ENCODE data around the gene STUB1. TPM values are rescaled to one million over a fixed set of nuclear protein-coding genes. Genes with fewer than 3 reads are reported as not detected.

Gene STUB1
- total and polyA plus RNA-seq, 2 donors (not counting 3 experiments of a cell fraction or from before 2014, with no cell fraction given) = 107 to 147 TPM

- no peaks in the 10 kb centered on the region for H3K79me2 ChIP-seq (ENCODE audit: control insufficient read depth, insufficient read depth, low read length)
Measured at GRCh38 chr16:702341-702740, 22.1 kb downstream of the STUB1 start.

DNA sequence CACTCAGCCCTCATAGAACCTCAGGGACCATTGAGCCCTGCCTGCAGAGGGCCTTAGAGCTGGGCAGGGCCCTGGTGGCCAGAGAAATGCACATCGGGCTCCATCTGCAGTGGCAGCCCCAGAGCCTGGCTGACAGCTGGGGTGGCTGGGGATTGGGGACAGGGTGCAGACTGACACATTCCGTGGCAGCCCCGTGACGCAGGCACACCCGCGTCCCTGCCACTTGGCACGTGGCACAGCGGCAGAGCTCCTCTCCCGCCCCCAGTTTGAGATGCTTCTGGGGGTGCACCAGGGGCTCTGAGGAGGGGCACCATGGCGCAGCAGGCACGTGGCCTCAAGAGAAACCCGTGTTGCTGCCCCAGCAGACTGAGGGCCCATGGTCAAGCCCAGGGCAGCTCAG, 23.2 kb downstream of the STUB1 start:
- FAIRE-seq (no peak), DNase-seq (ENCODE audit: low read depth, low spot score) (no peak)
- Histone ChIP-seq H3K4me3 (replicated peaks in 1 of 3; ENCODE audit: insufficient read depth in 1 of 3, low read depth in 1 of 3, low read length in 3 of 3) (no peak overlapping the region), H3K4me1 (ENCODE audit: control insufficient read depth, extremely low read depth, insufficient read depth, low read length) (no peaks in the 10 kb centered on the region), H3K36me3 (ENCODE audit: control insufficient read depth in 2 of 2, extremely low read depth in 1 of 2, insufficient read depth in 2 of 2, low read length in 2 of 2) (no peaks in the 10 kb centered on the region), H3K4me2 (ENCODE audit: insufficient read depth, low read length) (no peak overlapping the region), H3K27ac (ENCODE audit: insufficient read depth, low read depth, low read length) (no peak overlapping the region), H2AFZ (ENCODE audit: low read depth, low read length) (no peak overlapping the region), H3K9me3 (replicated peaks; ENCODE audit: control insufficient read depth, insufficient read depth, low read length) (no peaks in the 10 kb centered on the region), H4K20me1 (replicated peaks; ENCODE audit: control insufficient read depth, extremely low read depth, insufficient read depth, low read length) (no peaks in the 10 kb centered on the region), H3K9ac (replicated peaks; ENCODE audit: extremely low read depth, insufficient read depth, low read length) (no peak overlapping the region), H3K9me1 (replicated peaks; ENCODE audit: control insufficient read depth, extremely low read depth, insufficient read depth, low read length) (no peaks in the 10 kb centered on the region), H3K79me2 (ENCODE audit: control insufficient read depth, insufficient read depth, low read length) (no peaks in the 10 kb centered on the region), H3K27me3 (ENCODE audit: control insufficient read depth in 2 of 2, insufficient read depth in 2 of 2, low read length in 2 of 2) (peaks cover 39 to 44% of the 10 kb centered on the region in 2 experiments)
- ChIA-PET CTCF (interaction anchor here (0.7 to 2.7 kb wide), 6 partner anchors 9 to 82 kb away, joined by 3 to 10 read pairs (median 4); partner anchors contain the start of genes ANTKMT, METRN and WDR24), POLR2A (no interaction called here)
- intact Hi-C loops (cut with micrococcal nuclease) = no loop called here
- dilution Hi-C loops (cut with MboI; ENCODE audit: extremely low pct_ligation_motif_present, low sequenced_read_pairs) = no loop called here
- TF ChIP-seq, protein P1, sequence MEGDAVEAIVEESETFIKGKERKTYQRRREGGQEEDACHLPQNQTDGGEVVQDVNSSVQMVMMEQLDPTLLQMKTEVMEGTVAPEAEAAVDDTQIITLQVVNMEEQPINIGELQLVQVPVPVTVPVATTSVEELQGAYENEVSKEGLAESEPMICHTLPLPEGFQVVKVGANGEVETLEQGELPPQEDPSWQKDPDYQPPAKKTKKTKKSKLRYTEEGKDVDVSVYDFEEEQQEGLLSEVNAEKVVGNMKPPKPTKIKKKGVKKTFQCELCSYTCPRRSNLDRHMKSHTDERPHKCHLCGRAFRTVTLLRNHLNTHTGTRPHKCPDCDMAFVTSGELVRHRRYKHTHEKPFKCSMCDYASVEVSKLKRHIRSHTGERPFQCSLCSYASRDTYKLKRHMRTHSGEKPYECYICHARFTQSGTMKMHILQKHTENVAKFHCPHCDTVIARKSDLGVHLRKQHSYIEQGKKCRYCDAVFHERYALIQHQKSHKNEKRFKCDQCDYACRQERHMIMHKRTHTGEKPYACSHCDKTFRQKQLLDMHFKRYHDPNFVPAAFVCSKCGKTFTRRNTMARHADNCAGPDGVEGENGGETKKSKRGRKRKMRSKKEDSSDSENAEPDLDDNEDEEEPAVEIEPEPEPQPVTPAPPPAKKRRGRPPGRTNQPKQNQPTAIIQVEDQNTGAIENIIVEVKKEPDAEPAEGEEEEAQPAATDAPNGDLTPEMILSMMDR (IDR thresholded peaks at IDR 0.05; ENCODE audit: extremely low read depth in 1 of 2, insufficient read depth in 1 of 2, low read depth in 1 of 2, low read length in 2 of 2) = no peak
- TF ChIP-seq, protein P2, sequence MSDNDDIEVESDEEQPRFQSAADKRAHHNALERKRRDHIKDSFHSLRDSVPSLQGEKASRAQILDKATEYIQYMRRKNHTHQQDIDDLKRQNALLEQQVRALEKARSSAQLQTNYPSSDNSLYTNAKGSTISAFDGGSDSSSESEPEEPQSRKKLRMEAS (IDR thresholded peaks at IDR 0.05; ENCODE audit: insufficient read depth, insufficient read length) = no peak
- TF ChIP-seq FOS (IDR thresholded peaks at IDR 0.05; ENCODE audit: borderline replicate concordance, insufficient read depth, low read length) (no peak), GATA2 (IDR thresholded peaks at IDR 0.05; ENCODE audit: insufficient read depth, insufficient read length, low read depth, low read length) (no peak), JUN (IDR thresholded peaks at IDR 0.05; ENCODE audit: borderline replicate concordance, insufficient read depth, insufficient read length, low read depth) (no peak), POLR2AphosphoS5 (IDR thresholded peaks at IDR 0.05; ENCODE audit: insufficient read depth, low read depth, low read length) (no peak), MYC (IDR thresholded peaks at IDR 0.05; ENCODE audit: low read depth, low read length) (no peak), POLR2A (IDR thresholded peaks at IDR 0.05; ENCODE audit: low read depth, low read length) (no peak)
- no TSS peak for BruUV-seq (replicated peaks)

More at GRCh38 chr16:702341-702740, 22.1 kb downstream of the STUB1 start:
- ChIA-PET POLR2A (interaction anchor here (0.7 kb wide), 1 partner anchor 908 kb away, joined by 3 read pairs; no protein-coding TSS in a partner anchor), CTCF (interaction anchor here (1.1 to 2.7 kb wide), 4 partner anchors 10 to 355 kb away, joined by 3 to 10 read pairs (median 6); partner anchors contain the start of genes METRN and WDR24)
- Histone ChIP-seq H3K4me1 (ENCODE audit: control insufficient read depth, extremely low read depth, insufficient read depth, low read length) (no peaks in the 10 kb centered on the region), H3K36me3 (ENCODE audit: control insufficient read depth in 2 of 2, extremely low read depth in 1 of 2, insufficient read depth in 2 of 2, low read length in 2 of 2) (no peaks in the 10 kb centered on the region), H2AFZ (ENCODE audit: low read depth, low read length) (no peak overlapping the region), H3K27ac (ENCODE audit: insufficient read depth, low read depth, low read length) (no peak overlapping the region), H3K4me3 (replicated peaks in 1 of 3; ENCODE audit: insufficient read depth in 1 of 3, low read depth in 1 of 3, low read length in 3 of 3) (no peak overlapping the region), H3K4me2 (ENCODE audit: insufficient read depth, low read length) (no peak overlapping the region), H4K20me1 (replicated peaks; ENCODE audit: control insufficient read depth, extremely low read depth, insufficient read depth, low read length) (no peaks in the 10 kb centered on the region), H3K9me1 (replicated peaks; ENCODE audit: control insufficient read depth, extremely low read depth, insufficient read depth, low read length) (no peaks in the 10 kb centered on the region), H3K9ac (replicated peaks; ENCODE audit: extremely low read depth, insufficient read depth, low read length) (no peak overlapping the region), H3K9me3 (replicated peaks; ENCODE audit: control insufficient read depth, insufficient read depth, low read length) (no peaks in the 10 kb centered on the region), H3K27me3 (ENCODE audit: control insufficient read depth in 2 of 2, insufficient read depth in 2 of 2, low read length in 2 of 2) (peaks cover 39% of the 10 kb centered on the region in 2 experiments)
- DNase-seq (ENCODE audit: low read depth, low spot score) (no peak), FAIRE-seq (no peak)
- intact Hi-C loops (cut with micrococcal nuclease) (no loop called here), dilution Hi-C loops (cut with MboI; ENCODE audit: extremely low pct_ligation_motif_present, low sequenced_read_pairs) (no loop called here)
- TF ChIP-seq FOS (IDR thresholded peaks at IDR 0.05; ENCODE audit: borderline replicate concordance, insufficient read depth, low read length) (no peak), MYC (IDR thresholded peaks at IDR 0.05; ENCODE audit: low read depth, low read length) (no peak), JUN (IDR thresholded peaks at IDR 0.05; ENCODE audit: borderline replicate concordance, insufficient read depth, insufficient read length, low read depth) (no peak), POLR2AphosphoS5 (IDR thresholded peaks at IDR 0.05; ENCODE audit: insufficient read depth, low read depth, low read length) (no peak), POLR2A (IDR thresholded peaks at IDR 0.05; ENCODE audit: low read depth, low read length) (no peak)
- BruUV-seq (replicated peaks) = no TSS peak

All from endothelial cell of umbilical vein (primary cell).